ENCODE results near the gene STX16.

The STX16 gene

DNA sequence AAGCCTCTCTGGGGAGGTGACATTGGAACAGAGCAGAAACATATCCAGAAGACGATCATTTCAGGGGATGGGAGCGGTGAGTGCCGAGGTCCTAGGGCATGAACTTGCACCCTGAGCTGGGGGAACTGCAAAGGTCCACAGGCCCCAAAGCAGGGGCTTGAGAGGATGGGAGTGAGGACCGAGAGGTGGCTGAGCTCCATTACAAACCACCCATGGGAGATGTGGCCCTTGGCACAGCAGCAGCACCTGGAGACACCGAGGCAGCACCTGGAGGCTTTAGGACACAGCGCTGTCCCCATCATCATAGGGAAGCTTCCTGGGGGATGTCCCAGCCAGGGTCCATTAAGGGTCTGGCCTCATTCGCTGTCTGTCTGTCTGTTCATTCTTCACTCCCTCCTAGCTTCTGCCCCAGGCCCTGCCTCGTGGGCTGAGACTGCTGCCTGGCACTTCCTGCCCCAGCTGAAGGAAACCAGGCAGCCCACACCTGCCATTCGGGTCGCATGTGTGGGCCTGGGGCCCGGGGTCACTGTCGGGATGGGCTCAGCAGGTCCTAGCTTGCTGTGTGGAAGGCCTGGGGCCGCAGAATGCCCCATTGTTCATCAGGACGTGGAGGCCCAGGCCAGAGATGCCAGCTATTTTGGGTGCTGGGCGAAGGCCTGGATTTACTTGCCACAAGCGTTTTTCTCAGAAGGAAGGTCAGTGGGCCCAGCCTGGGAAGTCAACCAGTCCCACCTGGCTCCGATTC, 42.8 kb upstream of the STX16 start:
- no peak for TF ChIP-seq CTCF (IDR thresholded peaks at IDR 0.05; ENCODE audit: control insufficient read depth, extremely low read depth, insufficient read depth)
- DNase-seq (ENCODE audit: low read depth), result no peak
- no peak overlapping the region for H3K4me3 ChIP-seq (ENCODE audit: low read depth, low read length)

DNA sequence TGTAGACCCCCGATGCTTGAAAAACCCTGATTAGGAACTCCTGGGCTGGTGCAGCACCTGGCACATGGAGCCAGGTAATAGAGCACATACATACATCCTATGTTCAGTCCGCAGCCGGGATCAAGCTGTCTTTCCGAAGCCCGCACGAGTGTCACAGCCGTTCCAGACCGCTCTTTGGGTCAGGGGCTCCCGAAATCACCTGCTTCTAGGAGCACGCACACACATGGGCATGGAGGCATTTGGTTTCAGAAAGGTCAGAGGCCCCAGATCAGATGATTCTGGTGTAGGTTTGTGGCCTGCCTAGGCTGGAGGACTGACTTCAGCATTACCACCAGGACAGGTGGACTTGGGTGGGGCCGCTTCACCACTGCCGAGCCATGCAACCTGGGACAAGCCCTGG, 42.1 kb upstream of the STX16 start:
- TF ChIP-seq CTCF (IDR thresholded peaks at IDR 0.05; ENCODE audit: control insufficient read depth, extremely low read depth, insufficient read depth), result no peak
- no peak overlapping the region for H3K4me3 ChIP-seq (ENCODE audit: low read depth, low read length)

GRCh38 chr20:58610071-58610800, 40.8 kb upstream of the STX16 start:
- no peak overlapping the region for H3K4me3 ChIP-seq (ENCODE audit: low read depth, low read length)
- no peak for DNase-seq (ENCODE audit: low read depth)
- TF ChIP-seq CTCF (IDR thresholded peaks at IDR 0.05; ENCODE audit: control insufficient read depth, extremely low read depth, insufficient read depth), result no peak

More for the DNA sequence above, 42.1 kb upstream of the STX16 start:
- DNase-seq (ENCODE audit: low read depth), result no peak

GRCh38 chr20:58610811-58611210, 40.3 kb upstream of the STX16 start:
- no peak overlapping the region for H3K4me3 ChIP-seq (ENCODE audit: low read depth, low read length)
- no peak for TF ChIP-seq CTCF (IDR thresholded peaks at IDR 0.05; ENCODE audit: control insufficient read depth, extremely low read depth, insufficient read depth)
- no peak for DNase-seq (ENCODE audit: low read depth)

DNA sequence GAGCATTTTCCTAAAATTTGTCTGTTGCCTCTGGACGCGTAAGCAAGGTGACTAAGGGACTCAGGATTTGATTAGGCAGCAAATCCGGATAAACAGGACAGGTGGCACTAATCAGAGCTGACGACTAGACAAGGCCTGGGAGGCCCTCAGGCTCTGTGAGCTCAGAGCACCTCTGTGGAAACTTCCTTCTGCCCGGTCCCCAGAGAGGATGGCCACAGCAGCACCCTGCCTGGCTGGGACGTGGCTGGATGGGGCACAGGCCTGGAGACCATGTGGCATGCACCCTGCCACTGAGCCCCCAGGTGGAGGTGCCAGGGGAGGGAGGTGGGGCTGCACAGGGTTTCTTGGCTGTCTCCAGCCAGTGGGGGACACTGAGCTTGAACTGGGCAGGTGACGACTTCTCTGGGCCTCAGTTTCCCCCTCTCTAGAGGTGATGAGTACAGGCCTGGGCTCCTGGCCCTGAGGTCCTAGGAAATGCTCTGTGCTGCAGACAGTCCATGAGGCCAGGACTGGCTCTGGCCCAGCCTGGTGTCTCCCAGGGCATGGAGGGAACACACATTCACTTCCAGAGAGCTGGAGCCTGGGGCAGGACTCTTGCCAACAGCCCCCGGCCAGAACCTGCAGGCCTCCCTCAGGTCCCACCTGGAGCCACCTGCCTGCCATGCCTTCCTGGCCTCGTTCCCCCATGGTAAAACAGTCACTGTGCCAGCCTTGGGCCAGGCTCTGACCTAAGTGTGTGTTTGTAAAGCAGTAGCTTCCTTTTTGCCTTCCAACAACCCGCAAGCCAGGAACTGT, 39.6 kb upstream of the STX16 start:
- TF ChIP-seq CTCF (IDR thresholded peaks at IDR 0.05; ENCODE audit: control insufficient read depth, extremely low read depth, insufficient read depth), result 0 out of 2 replicates have a peak, but pooled peaks have one; percentile 6
- no peak overlapping the region for H3K4me3 ChIP-seq (ENCODE audit: low read depth, low read length)
- peak; percentile 91 for DNase-seq (ENCODE audit: low read depth)

DNA sequence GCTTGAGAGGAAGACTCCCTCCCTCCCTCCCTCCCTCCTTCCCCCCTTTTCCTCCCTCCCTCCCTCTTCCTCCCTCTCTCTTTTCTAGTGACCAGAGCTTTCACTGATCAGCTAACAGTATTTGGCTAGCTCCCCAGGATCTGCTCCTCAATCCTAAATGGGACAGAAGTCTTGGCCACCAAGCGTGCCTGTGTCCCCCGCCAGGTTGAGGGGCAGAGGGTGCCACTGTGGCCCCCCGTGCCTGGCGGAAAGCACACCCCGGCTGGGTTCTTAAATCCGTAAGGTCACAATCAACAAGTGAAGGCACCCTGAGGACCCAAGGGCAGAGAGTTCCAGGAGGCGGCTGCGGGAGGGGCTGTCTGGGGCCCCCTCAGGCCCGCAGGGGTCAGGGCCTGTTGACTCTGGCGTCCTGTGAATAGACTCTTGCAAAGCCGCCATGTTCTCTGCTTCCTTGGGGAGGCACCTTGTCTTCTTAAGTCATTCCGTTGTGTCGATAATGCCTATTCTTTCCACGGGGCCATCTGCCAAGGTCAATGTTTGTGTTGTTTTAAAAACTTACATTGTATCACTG, 38.9 kb upstream of the STX16 start:
- H3K4me3 ChIP-seq (ENCODE audit: low read depth, low read length), result no peak overlapping the region
- TF ChIP-seq CTCF (IDR thresholded peaks at IDR 0.05; ENCODE audit: control insufficient read depth, extremely low read depth, insufficient read depth), result no peak
- peak; percentile 32 for DNase-seq (ENCODE audit: low read depth)
